Measurements from ENCODE around the gene PRKAG2.
"Not testable (repeated sequence)": the region's sequence is repeated elsewhere in the genome, so short reads cannot be mapped to it uniquely, and the experiment has no call there.

The PRKAG2 gene

GRCh38 chr7:151832656-151833055 lies 44.3 kb downstream of the PRKAG2 start:
- DNase-seq = no peak

GRCh38 chr7:151832138-151832537 lies 44.8 kb downstream of the PRKAG2 start:
- no peak for DNase-seq

GRCh38 chr7:151831606-151832005 lies 45.3 kb downstream of the PRKAG2 start:
- DNase-seq = no peak

GRCh38 chr7:151830121-151830830 lies 46.6 kb downstream of the PRKAG2 start:
- no peak for DNase-seq

GRCh38 chr7:151829707-151830106 lies 47.2 kb downstream of the PRKAG2 start:
- DNase-seq = no peak

GRCh38 chr7:151827620-151828019 lies 49.3 kb downstream of the PRKAG2 start:
- DNase-seq = no peak

GRCh38 chr7:151826316-151826715 lies 50.6 kb downstream of the PRKAG2 start:
- not testable (repeated sequence) for DNase-seq

GRCh38 chr7:151825721-151826120 lies 51.2 kb downstream of the PRKAG2 start:
- no peak for DNase-seq

- DNase-seq = no peak
Observed at GRCh38 chr7:151824373-151824933, 52.5 kb downstream of the PRKAG2 start.

- DNase-seq = no peak
Observed at GRCh38 chr7:151823566-151824372, 53.1 kb downstream of the PRKAG2 start.

GRCh38 chr7:151822541-151823181 lies 54.3 kb downstream of the PRKAG2 start:
- no peak for DNase-seq

GRCh38 chr7:151821806-151822540 lies 54.9 kb downstream of the PRKAG2 start:
- no peak for DNase-seq

GRCh38 chr7:151821226-151821625 lies 55.7 kb downstream of the PRKAG2 start:
- no peak for DNase-seq

GRCh38 chr7:151820491-151821105 lies 56.3 kb downstream of the PRKAG2 start:
- no peak for DNase-seq

GRCh38 chr7:151819866-151820265 lies 57.0 kb downstream of the PRKAG2 start:
- DNase-seq = no peak

GRCh38 chr7:151818674-151819519 lies 58.0 kb downstream of the PRKAG2 start:
- DNase-seq = no peak

GRCh38 chr7:151817981-151818673 lies 58.8 kb downstream of the PRKAG2 start:
- no peak for DNase-seq

GRCh38 chr7:151817315-151817690 lies 59.6 kb downstream of the PRKAG2 start:
- no peak for DNase-seq

GRCh38 chr7:151816562-151817314 lies 60.2 kb downstream of the PRKAG2 start:
- no peak for DNase-seq

GRCh38 chr7:151815419-151815818 lies 61.5 kb downstream of the PRKAG2 start:
- DNase-seq = no peak

Measured in right forelimb (tissue), 1 donor.